Lower leg skin (tissue), 3 donors: ENCODE data around the gene ABCC9.

Experiments
- CTCF ChIP-seq, 3 donors: fragments of 450-650 bp; IDR thresholded peaks; one replicate each; pipeline ENCODE4 v1.5.1; 2016; ENCODE audit warnings: antibody characterized with exemption in 3 of 3, mild to moderate bottlenecking in 3 of 3, moderate library complexity in 2 of 3
- POLR2A ChIP-seq, 2 donors: fragments of 450-650 bp; IDR thresholded peaks; one replicate each; pipeline ENCODE4 v1.6.1; 2016 to 2017; ENCODE audit warnings: antibody characterized with exemption in 2 of 2, mild to moderate bottlenecking in 1 of 2, moderate library complexity in 1 of 2

- TF ChIP-seq CTCF (IDR thresholded peaks at IDR 0.05) (no peak), POLR2A (IDR thresholded peaks at IDR 0.05) (no peak)
Observed at GRCh38 chr12:21973221-21973620, 32.0 kb upstream of the ABCC9 start.
